LNCaP clone FGC (cell line): Measurements from ENCODE around the gene RNF130.
"Not testable (repeated sequence)": the region's sequence is repeated elsewhere in the genome, so short reads cannot be mapped to it uniquely, and the experiment has no call there.

Experiments
- DNase-seq: peaks from one replicate; pipeline ENCODE4 v3.0.0-alpha.2; 2011; ENCODE audit warnings: low read depth
- H3K4me3 ChIP-seq: 2 replicates; pipeline ENCODE4 v1.5.1; 2011; ENCODE audit warnings: mild to moderate bottlenecking, low read depth, low read length, control low read depth
- TF ChIP-seq, protein P1 (sequence below): IDR thresholded peaks from 2 replicates; pipeline ENCODE4 v1.5.1; 2012; ENCODE audit warnings: mild to moderate bottlenecking; ENCODE audit not compliant: control insufficient read depth, insufficient read depth; ENCODE audit errors: extremely low read depth

The RNF130 gene

DNA sequence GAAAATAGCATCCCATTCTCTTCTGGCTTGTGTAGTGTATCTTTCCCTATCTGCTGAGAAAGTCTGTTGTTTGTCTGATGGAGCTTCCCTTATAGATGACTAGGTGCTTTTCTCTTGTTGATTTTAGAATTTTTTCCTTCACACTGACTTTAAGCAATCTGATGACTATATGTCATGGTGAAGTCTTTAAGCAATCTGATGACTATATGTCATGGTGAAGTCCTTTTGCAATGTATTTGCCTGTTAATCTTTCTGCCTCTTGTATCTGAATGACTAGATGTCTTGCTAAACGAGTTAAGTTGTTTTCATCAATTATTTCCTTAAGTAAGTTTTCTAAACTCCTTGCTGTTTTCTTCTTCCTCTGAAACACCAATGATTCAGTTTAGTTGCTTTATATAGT is 80.5 kb downstream of the RNF130 start:
- TF ChIP-seq, protein P1, sequence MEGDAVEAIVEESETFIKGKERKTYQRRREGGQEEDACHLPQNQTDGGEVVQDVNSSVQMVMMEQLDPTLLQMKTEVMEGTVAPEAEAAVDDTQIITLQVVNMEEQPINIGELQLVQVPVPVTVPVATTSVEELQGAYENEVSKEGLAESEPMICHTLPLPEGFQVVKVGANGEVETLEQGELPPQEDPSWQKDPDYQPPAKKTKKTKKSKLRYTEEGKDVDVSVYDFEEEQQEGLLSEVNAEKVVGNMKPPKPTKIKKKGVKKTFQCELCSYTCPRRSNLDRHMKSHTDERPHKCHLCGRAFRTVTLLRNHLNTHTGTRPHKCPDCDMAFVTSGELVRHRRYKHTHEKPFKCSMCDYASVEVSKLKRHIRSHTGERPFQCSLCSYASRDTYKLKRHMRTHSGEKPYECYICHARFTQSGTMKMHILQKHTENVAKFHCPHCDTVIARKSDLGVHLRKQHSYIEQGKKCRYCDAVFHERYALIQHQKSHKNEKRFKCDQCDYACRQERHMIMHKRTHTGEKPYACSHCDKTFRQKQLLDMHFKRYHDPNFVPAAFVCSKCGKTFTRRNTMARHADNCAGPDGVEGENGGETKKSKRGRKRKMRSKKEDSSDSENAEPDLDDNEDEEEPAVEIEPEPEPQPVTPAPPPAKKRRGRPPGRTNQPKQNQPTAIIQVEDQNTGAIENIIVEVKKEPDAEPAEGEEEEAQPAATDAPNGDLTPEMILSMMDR = no peak
- no peak for DNase-seq
- H3K4me3 ChIP-seq = no peak overlapping the region

- not testable (repeated sequence) for DNase-seq
Observed at GRCh38 chr5:179990525-179990924, 81.0 kb downstream of the RNF130 start.

DNA sequence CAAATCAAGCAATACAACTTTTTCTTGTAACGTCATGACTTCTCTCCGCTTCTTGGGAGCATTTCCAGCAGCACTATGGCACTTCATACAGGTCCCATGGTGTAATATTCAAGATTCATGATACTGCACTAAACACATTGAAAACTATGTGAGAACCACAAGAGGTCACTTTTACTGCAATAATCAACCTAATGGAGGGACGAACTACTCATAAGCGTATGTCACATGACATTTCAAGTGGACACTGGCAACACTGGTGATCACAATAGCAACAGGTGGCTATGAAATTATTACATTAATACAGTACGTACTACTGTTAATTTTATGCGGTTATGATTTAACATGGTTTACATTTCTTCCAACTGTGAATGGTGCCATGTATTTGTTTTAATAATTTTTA is 85.2 kb downstream of the RNF130 start:
- no peak for DNase-seq
- H3K4me3 ChIP-seq = no peak overlapping the region
- TF ChIP-seq, protein P1 = 0 out of 2 replicates have a peak, but pooled peaks have one; percentile 22

More at GRCh38 chr5:179990525-179990924, 81.0 kb downstream of the RNF130 start:
- H3K4me3 ChIP-seq = not testable (repeated sequence)

DNA sequence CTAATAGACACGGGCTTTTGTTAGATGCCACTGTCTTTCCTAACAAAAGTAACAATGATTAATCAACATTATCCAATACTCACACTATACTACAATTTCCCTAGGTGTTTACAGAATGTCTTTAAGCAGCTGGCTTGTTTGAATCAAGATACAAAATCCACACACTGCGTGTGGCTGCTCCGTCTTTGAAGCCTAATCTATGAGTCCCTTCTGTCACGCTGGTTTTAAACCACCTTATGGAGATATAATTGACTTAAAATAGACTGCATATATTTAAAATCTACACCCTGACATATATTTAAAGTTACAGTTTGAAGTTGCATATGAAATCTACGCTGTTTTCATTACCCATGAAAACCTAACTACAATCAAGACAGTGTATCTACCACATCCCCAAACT is 89.9 kb downstream of the RNF130 start:
- H3K4me3 ChIP-seq = no peak overlapping the region
- no peak for DNase-seq
- TF ChIP-seq, protein P1 = no peak

GRCh38 chr5:179980767-179981166 is 90.8 kb downstream of the RNF130 start:
- DNase-seq = no peak
- no peak overlapping the region for H3K4me3 ChIP-seq
- TF ChIP-seq, protein P1 = no peak

GRCh38 chr5:179978792-179979191 is 92.8 kb downstream of the RNF130 start:
- peak; percentile 70 for DNase-seq
- TF ChIP-seq, protein P1 = no peak
- H3K4me3 ChIP-seq = no peak overlapping the region

DNA sequence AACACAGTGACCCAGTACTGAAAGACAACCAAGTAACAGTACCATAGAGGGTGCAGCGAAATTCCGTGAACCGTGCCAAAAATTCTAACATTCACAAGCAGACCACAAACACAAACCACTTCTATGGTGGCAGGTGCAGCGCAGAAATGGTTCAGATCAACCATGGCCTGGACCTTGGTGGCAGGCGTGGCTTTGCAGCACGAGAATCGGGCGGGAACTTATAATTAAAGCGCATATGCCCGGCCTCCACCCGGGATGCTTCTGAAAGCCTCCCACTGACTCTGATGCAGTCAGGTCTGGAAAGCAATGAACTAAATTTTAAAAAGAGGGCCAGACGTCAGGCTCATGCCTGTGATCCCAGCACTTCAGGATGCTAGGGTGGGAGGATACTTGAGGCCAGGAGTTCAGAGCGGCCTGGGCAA is 95.8 kb downstream of the RNF130 start:
- DNase-seq = no peak
- H3K4me3 ChIP-seq = no peak overlapping the region
- TF ChIP-seq, protein P1 = no peak
